Mesenchymal stem cell (in vitro differentiated cells and primary cell): ENCODE measurements around the gene UBE2D3. TPM values are rescaled to one million over a fixed set of nuclear protein-coding genes. Genes with fewer than 3 reads are reported as not detected.

ENCODE experiments used
- DNase-seq: peaks from one replicate; pipeline ENCODE4 v3.0.0-alpha.2; 2013
- H2AFZ ChIP-seq: one replicate; pipeline ENCODE4 v1.6.1; 2013; ENCODE audit warnings: low read depth, mild to moderate bottlenecking, control low read depth, inconsistent platforms, low read length, moderate library complexity
- H2AK5ac ChIP-seq: 2 replicates; pipeline ENCODE4 v1.6.1; 2013; ENCODE audit warnings: low read length, moderate library complexity, mild to moderate bottlenecking, inconsistent platforms; ENCODE audit not compliant: severe bottlenecking
- H2BK120ac ChIP-seq: one replicate; pipeline ENCODE4 v1.6.1; 2013; ENCODE audit warnings: low read depth, mild to moderate bottlenecking, inconsistent platforms, low read length, moderate library complexity
- H2BK12ac ChIP-seq, 2 experiments: one replicate each; pipeline ENCODE4 v1.6.1; 2013; ENCODE audit warnings: inconsistent platforms in 2 of 2, low read length in 2 of 2, mild to moderate bottlenecking in 2 of 2, moderate library complexity in 2 of 2, control low read depth in 1 of 2
- H2BK15ac ChIP-seq: one replicate; pipeline ENCODE4 v1.6.1; 2013; ENCODE audit warnings: mild to moderate bottlenecking, low read depth, inconsistent platforms; ENCODE audit not compliant: poor library complexity, severe bottlenecking
- H2BK5ac ChIP-seq: 2 replicates; pipeline ENCODE4 v1.6.1; 2013; ENCODE audit warnings: low read depth, mild to moderate bottlenecking, low read length, control low read depth, inconsistent platforms; ENCODE audit not compliant: poor library complexity, severe bottlenecking
- H3K14ac ChIP-seq, 2 experiments: one replicate each; pipeline ENCODE4 v1.6.1; 2013; ENCODE audit warnings: inconsistent platforms in 2 of 2, low read length in 2 of 2, control low read depth in 1 of 2, mild to moderate bottlenecking in 1 of 2, moderate library complexity in 1 of 2
- H3K18ac ChIP-seq, 2 experiments: one replicate each; pipeline ENCODE4 v1.6.1; 2013; ENCODE audit warnings: inconsistent platforms in 2 of 2, low read length in 2 of 2, control low read depth in 1 of 2, low read depth in 1 of 2, mild to moderate bottlenecking in 1 of 2
- H3K23ac ChIP-seq, 2 experiments: one replicate each; pipeline ENCODE4 v1.6.1; 2013; ENCODE audit warnings: inconsistent platforms in 2 of 2, low read length in 2 of 2, mild to moderate bottlenecking in 2 of 2, moderate library complexity in 2 of 2, control low read depth in 1 of 2
- H3K27ac ChIP-seq: 2 replicates; pipeline ENCODE4 v1.5.1; 2013; ENCODE audit warnings: mild to moderate bottlenecking, moderate library complexity, low read length, control low read depth, inconsistent platforms; ENCODE audit not compliant: poor library complexity, severe bottlenecking
- H3K27me3 ChIP-seq, 2 experiments: 2 replicates each; pipeline versions ENCODE4 v1.6.1 to v1.7.0; 2013; ENCODE audit warnings: low read length in 2 of 2, mild to moderate bottlenecking in 2 of 2, moderate library complexity in 2 of 2, control low read depth in 1 of 2, inconsistent platforms in 1 of 2; ENCODE audit not compliant: control insufficient read depth in 1 of 2, insufficient read depth in 1 of 2
- H3K36me3 ChIP-seq, 2 experiments: 2 replicates each; pipeline versions ENCODE4 v1.6.1 to v1.7.0; 2013; ENCODE audit warnings: low read length in 2 of 2, control low read depth in 1 of 2, inconsistent platforms in 1 of 2, low read depth in 1 of 2, mild to moderate bottlenecking in 1 of 2; ENCODE audit not compliant: insufficient read depth in 2 of 2, control insufficient read depth in 1 of 2
- H3K4ac ChIP-seq, 2 experiments: one replicate each; pipeline ENCODE4 v1.6.1; 2013; ENCODE audit warnings: inconsistent platforms in 2 of 2, low read length in 2 of 2, mild to moderate bottlenecking in 2 of 2, moderate library complexity in 2 of 2, control low read depth in 1 of 2, low read depth in 1 of 2
- H3K4me1 ChIP-seq: 2 replicates; pipeline ENCODE4 v1.6.1; 2013; ENCODE audit warnings: low read depth, low read length, control low read depth; ENCODE audit not compliant: control insufficient read depth, insufficient read depth
- H3K4me2 ChIP-seq: 2 replicates; pipeline ENCODE4 v1.6.1; 2013; ENCODE audit warnings: low read length, mild to moderate bottlenecking, inconsistent platforms; ENCODE audit not compliant: poor library complexity, severe bottlenecking
- H3K4me3 ChIP-seq, 2 experiments: 2 replicates each; pipeline versions ENCODE4 v1.5.1 to v1.7.0; 2013; ENCODE audit warnings: low read length in 2 of 2, mild to moderate bottlenecking in 2 of 2, control low read depth in 1 of 2, low read depth in 1 of 2; ENCODE audit not compliant: insufficient read depth in 1 of 2
- H3K79me1 ChIP-seq: replicated peaks from 2 replicates; pipeline ENCODE4 v1.6.1; 2013; ENCODE audit warnings: mild to moderate bottlenecking, control low read depth, low read length, inconsistent platforms; ENCODE audit not compliant: poor library complexity, severe bottlenecking
- H3K9ac ChIP-seq: 2 replicates; pipeline ENCODE4 v1.7.0; 2013; ENCODE audit warnings: mild to moderate bottlenecking, low read length, moderate library complexity
- H3K9me3 ChIP-seq: 2 replicates; pipeline ENCODE4 v1.7.0; 2013; ENCODE audit warnings: mild to moderate bottlenecking, low read length; ENCODE audit not compliant: control insufficient read depth
- H4K8ac ChIP-seq: one replicate; pipeline ENCODE4 v1.6.1; 2013; ENCODE audit warnings: inconsistent platforms, mild to moderate bottlenecking, low read length, moderate library complexity
- H4K91ac ChIP-seq: one replicate; pipeline ENCODE4 v1.6.1; 2013; ENCODE audit warnings: mild to moderate bottlenecking, low read length, inconsistent platforms
- WGBS: methylation state at CpG from one replicate; pipeline ENCODE4 v1.1.7; 2013; ENCODE audit warnings: mixed read lengths; 5-methylcytosine and 5-hydroxymethylcytosine counted together
- polyA plus RNA-seq, 2 experiments: library from polyadenylated mRNA; stranded (reverse); fragments of 200-250 nt; gene quantifications; one replicate each; pipeline ENCODE4 v1.2.3, GENCODE V29; 2013

UBE2D3 gene
- 603 TPM for polyA plus RNA-seq (2013, experiment 1 of 2)
- polyA plus RNA-seq (2013, experiment 2 of 2): 627 TPM

DNA sequence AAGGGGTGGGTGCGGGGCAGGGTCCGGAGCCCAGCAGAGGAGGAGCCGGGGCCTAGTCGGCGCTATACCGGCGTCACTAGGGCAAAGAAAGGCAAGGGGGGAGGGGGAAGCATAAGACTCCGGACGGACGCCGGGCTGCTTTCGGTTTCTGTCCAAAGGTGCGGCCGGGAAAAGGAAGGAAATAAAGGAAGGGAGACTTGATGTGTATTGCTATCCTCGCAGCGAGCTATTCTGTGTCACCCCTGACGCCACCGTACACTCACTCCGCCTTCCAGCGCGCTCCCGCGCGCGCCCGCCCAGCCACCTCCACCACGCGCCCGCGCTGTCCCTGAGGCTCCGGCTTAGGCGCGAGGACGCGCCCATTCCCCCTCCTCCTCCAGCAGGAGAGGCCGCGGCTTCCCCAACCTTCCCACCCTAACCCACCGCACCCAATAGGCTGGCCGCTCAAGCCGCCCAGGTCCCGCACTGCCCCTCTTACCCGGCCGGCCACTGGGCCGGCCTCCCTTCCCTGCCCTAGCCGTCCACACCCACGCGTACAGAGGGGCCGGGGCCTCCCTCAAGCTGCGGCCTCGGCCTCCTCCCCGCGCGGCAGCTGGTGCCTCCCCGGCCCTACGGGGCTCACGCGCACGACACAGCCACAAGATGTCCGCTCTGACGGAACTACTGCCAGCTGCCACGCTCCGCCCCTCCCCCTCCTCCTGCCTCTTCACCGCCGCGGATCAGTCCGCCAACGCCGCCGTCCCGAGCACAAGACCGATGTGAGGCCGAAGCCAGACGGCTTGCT, at the start of gene UBE2D3:
Gene UBE2D3, minus strand, starts transcription at position 662 of the 784 bp plus-strand sequence. CDS start 1,043 bp downstream, outside the sequence.
- DNase-seq: peak; percentile 97
- peak within 1 kb of the TSS; percentile 60 for H3K4me2 ChIP-seq
- peak within 1 kb of the TSS; percentile 98 to 100 for H3K18ac ChIP-seq
- H4K8ac ChIP-seq: peak within 1 kb of the TSS; percentile 100
- H3K27me3 ChIP-seq: no peaks in the 10 kb centered on the region
- peak within 1 kb of the TSS; percentile 100 for H3K27ac ChIP-seq
- under 1% methylated on average over 63 of the region's 73 CpGs for WGBS
- H2BK120ac ChIP-seq: peak within 1 kb of the TSS; percentile 100
- peaks cover 2% of the 10 kb centered on the region for H3K79me1 ChIP-seq
- peak within 1 kb of the TSS; percentile 6 to 66 for H3K23ac ChIP-seq
- H2BK12ac ChIP-seq: peak within 1 kb of the TSS; percentile 18 to 72
- peaks cover 5% of the 10 kb centered on the region for H3K4me1 ChIP-seq
- peak within 1 kb of the TSS; percentile 94 for H2AK5ac ChIP-seq
- H3K4ac ChIP-seq: peak within 1 kb of the TSS; percentile 89 to 100
- peak within 1 kb of the TSS; percentile 86 for H2AFZ ChIP-seq
- H3K4me3 ChIP-seq: peak within 1 kb of the TSS; percentile 78 to 95
- H2BK5ac ChIP-seq: peak within 1 kb of the TSS; percentile 100
- peak within 1 kb of the TSS; percentile 99 for H2BK15ac ChIP-seq
- peak within 1 kb of the TSS; percentile 100 for H4K91ac ChIP-seq
- H3K14ac ChIP-seq: peak within 1 kb of the TSS; percentile 89 to 97
- peaks cover 0 to 9% of the 10 kb centered on the region in 2 experiments for H3K36me3 ChIP-seq
- no peaks in the 10 kb centered on the region for H3K9me3 ChIP-seq
- H3K9ac ChIP-seq: peak within 1 kb of the TSS; percentile 99

DNA sequence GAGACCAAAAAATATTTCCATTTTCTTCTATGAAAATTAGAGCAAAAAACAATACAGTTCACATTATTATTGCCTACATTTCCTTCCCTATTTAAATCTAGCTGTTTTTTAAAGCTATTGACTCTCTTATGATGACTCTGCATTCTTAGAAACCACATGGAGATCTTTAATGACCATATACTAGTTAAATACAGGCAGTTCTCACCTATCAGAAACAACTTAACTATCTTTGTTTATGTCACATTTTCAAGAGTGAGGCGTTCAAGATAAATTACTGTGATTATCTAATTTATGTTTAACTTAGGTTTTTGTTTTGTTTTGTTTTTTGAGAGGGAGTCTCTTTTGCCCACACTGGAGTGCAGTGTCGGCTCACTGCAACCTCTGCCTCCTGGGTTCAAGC, 44.4 kb upstream of the UBE2D3 start:
- Histone ChIP-seq H2BK120ac (no peak overlapping the region), H3K23ac (no peak overlapping the region), H3K9ac (peak overlapping the region; percentile 37), H2BK15ac (no peak overlapping the region), H3K18ac (no peak overlapping the region), H3K14ac (no peak overlapping the region), H2AFZ (no peak overlapping the region), H2BK5ac (no peak overlapping the region), H2BK12ac (no peak overlapping the region), H3K27ac (no peak overlapping the region), H3K4me2 (no peak overlapping the region), H4K91ac (no peak overlapping the region), H3K27me3 (no peaks in the 10 kb centered on the region), H4K8ac (no peak overlapping the region), H3K4ac (no peak overlapping the region), H3K79me1 (peaks cover 9% of the 10 kb centered on the region), H3K4me1 (peaks cover 8% of the 10 kb centered on the region), H3K4me3 (no peak overlapping the region), H2AK5ac (no peak overlapping the region), H3K36me3 (peaks cover 4 to 26% of the 10 kb centered on the region in 2 experiments), H3K9me3 (no peaks in the 10 kb centered on the region)
- DNase-seq: peak; percentile 29
- WGBS: 63% methylated on average over 2 of the region's 2 CpGs

DNA sequence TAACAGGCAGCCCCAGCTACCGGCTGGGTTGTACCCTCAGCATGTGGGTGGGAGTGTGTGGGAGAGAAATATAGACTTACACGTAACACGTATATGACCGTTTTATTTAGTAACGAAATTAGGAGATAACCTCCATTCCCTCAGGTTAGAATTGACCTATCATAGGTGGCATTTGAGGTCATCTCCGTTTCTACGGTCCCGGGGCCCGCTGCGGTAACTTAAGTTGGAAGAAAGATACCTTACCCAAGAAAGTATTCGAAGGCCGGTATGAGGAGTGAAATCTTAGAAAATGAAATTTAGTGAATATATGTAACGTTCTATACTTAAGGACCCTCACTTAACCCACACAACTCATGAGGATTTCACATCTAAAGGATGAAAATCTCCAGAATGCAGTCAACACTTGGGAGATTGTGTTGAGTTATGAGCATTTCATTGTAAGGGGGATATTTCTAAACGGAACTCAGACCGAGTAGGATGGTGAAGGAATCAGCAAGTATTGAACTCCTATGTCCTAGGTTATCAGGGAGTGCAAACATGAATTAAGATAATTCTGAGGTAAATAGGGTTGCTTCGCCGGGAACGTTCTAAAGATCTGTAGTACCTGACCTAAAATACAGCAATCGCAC, 42.3 kb upstream of the UBE2D3 start:
- 25% methylated on average over 8 of the region's 19 CpGs for WGBS
- peak overlapping the region; percentile 62 for H4K8ac ChIP-seq
- H3K14ac ChIP-seq: peak overlapping the region in 1 of 2 experiments; percentile 26
- no peak overlapping the region for H2AK5ac ChIP-seq
- H3K9ac ChIP-seq: peak overlapping the region; percentile 95
- no peak for DNase-seq
- peak overlapping the region; percentile 95 to 100 for H3K18ac ChIP-seq
- peak overlapping the region in 1 of 2 experiments; percentile 95 for H3K4ac ChIP-seq
- peak overlapping the region; percentile 84 to 92 for H3K4me3 ChIP-seq
- H2BK12ac ChIP-seq: peak overlapping the region; percentile 9 to 18
- H3K27me3 ChIP-seq: no peaks in the 10 kb centered on the region
- peaks cover 7% of the 10 kb centered on the region for H3K79me1 ChIP-seq
- peak overlapping the region; percentile 98 for H3K27ac ChIP-seq
- peaks cover 8% of the 10 kb centered on the region for H3K4me1 ChIP-seq
- peak overlapping the region; percentile 22 for H2BK5ac ChIP-seq
- H2BK15ac ChIP-seq: no peak overlapping the region
- no peak overlapping the region for H4K91ac ChIP-seq
- no peaks in the 10 kb centered on the region for H3K9me3 ChIP-seq
- no peak overlapping the region for H2BK120ac ChIP-seq
- H3K23ac ChIP-seq: no peak overlapping the region
- peak overlapping the region; percentile 98 for H2AFZ ChIP-seq
- peaks cover 3 to 10% of the 10 kb centered on the region in 2 experiments for H3K36me3 ChIP-seq
- peak overlapping the region; percentile 93 for H3K4me2 ChIP-seq
